ENCODE measurements around the gene DPYD. TPM values are rescaled to one million over a fixed set of nuclear protein-coding genes. Genes with fewer than 3 reads are reported as not detected.

Gene DPYD
- total and polyA plus RNA-seq, 9 of the 15 experiments (the other 6 are each of a cell fraction or from before 2014, with no cell fraction given): 0.03 to 0.25 (median 0.08) TPM; not detected in 2

DNA sequence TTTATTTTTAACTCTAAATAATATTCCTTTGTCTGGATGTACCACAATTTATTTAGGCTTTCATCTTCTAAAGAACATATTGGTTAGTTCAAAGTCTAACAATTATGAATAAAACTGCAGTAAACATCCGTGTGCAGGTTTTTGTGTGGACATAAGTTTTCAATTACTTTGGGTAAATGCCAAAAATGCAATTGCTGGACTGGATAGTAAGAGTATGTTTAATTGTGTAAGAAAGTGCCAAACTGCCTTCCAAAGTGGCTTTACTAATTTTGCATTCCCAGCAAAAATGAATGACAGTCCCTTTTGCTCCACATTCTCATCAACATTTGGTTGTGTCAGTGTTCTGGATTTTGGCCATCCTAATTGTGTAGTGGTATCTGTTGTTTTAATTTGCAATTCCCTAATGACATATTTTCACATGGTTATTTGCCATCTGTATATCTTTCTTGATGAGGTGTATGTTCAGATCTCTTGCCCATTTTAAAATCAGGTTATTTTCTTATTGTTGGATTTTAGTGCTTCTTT is 113.8 kb downstream of the DPYD start (continued):
- no peak for TF ChIP-seq SIX5 (IDR thresholded peaks at IDR 0.05; ENCODE audit: borderline replicate concordance in 1 of 2, insufficient read depth in 1 of 2, low read depth in 1 of 2, low read length in 2 of 2)

DNA sequence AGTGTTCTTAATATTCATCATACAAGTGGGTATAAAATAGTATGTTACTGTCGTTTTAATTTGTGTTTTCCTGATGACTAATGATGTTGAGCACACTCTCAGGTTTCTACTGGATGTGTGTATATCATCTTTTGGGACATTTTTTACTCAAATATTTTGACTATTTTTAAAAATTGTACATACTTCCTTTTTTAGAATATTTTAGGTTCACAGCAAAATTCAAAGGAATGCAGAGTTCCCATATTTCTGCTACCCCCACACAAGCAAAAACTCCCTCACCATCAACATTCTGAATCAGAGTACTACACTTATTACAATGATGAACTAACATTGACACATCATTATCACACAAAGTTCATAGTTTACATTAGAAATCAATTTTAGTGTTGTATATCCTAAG is 114.5 kb downstream of the DPYD start:
- Histone ChIP-seq H3K4me1 (replicated peaks in 1 of 2; ENCODE audit: control insufficient read depth in 2 of 2, insufficient read depth in 2 of 2, low read length in 2 of 2) (no peaks in the 10 kb centered on the region), H2AFZ (ENCODE audit: low read depth, low read length) (no peak overlapping the region), H3K27me3 (ENCODE audit: control insufficient read depth in 2 of 2, insufficient read depth in 2 of 2, low read length in 2 of 2) (no peaks in the 10 kb centered on the region), H3K9me1 (ENCODE audit: control insufficient read depth, insufficient read depth, low read length) (no peaks in the 10 kb centered on the region), H3K36me3 (ENCODE audit: control insufficient read depth, insufficient read depth, low read length) (no peaks in the 10 kb centered on the region), H3K27ac (ENCODE audit: extremely low read depth, low read depth, low read length) (no peak overlapping the region), H3K4me2 (ENCODE audit: insufficient read depth, low read length) (no peak overlapping the region), H4K20me1 (replicated peaks; ENCODE audit: control insufficient read depth, insufficient read depth, low read length) (no peaks in the 10 kb centered on the region), H3K9ac (ENCODE audit: insufficient read depth in 1 of 2, low read depth in 2 of 2, low read length in 2 of 2) (no peak overlapping the region), H3K9me3 (replicated peaks; ENCODE audit: control insufficient read depth, insufficient read depth, low read depth, low read length) (no peaks in the 10 kb centered on the region), H3K79me2 (ENCODE audit: control insufficient read depth, insufficient read depth, low read length) (no peaks in the 10 kb centered on the region), H3K4me3 (no peak overlapping the region)
- no peak for FAIRE-seq
- intact Hi-C loops (cut with micrococcal nuclease): no loop called here
- no TSS peak for BruUV-seq (replicated peaks)
- ATAC-seq: no peak
- CTCF ChIA-PET (ENCODE audit: low intra/inter-chr PET ratio): no interaction called here
- POLR2A ChIA-PET: no interaction called here
- DNase-seq (ENCODE audit: extremely low read depth in 1 of 4, low spot score in 3 of 4): no peak
- WGBS (ENCODE audit: insufficient coverage, low coverage, missing lambda C conversion rate): 0% methylated on average over 1 of the region's 1 CpG
- in situ Hi-C loops (cut with MboI): no loop called here
- TF ChIP-seq SIX5 (IDR thresholded peaks at IDR 0.05; ENCODE audit: borderline replicate concordance in 1 of 2, insufficient read depth in 1 of 2, low read depth in 1 of 2, low read length in 2 of 2) (no peak), EZH2 (IDR thresholded peaks at IDR 0.05; ENCODE audit: borderline replicate concordance, low read depth, low read length) (no peak), SNRNP70 (optimal IDR thresholded peaks at IDR 0.05; ENCODE audit: low read depth, low read length) (no peak), NR3C1 (CRISPR knock-in tag; IDR thresholded peaks at IDR 0.05) (no peak), CCAR2 (IDR thresholded peaks at IDR 0.05; ENCODE audit: low read depth, low read length) (no peak), HDAC1 (IDR thresholded peaks at IDR 0.05) (no peak)
- TF ChIP-seq, protein P1, sequence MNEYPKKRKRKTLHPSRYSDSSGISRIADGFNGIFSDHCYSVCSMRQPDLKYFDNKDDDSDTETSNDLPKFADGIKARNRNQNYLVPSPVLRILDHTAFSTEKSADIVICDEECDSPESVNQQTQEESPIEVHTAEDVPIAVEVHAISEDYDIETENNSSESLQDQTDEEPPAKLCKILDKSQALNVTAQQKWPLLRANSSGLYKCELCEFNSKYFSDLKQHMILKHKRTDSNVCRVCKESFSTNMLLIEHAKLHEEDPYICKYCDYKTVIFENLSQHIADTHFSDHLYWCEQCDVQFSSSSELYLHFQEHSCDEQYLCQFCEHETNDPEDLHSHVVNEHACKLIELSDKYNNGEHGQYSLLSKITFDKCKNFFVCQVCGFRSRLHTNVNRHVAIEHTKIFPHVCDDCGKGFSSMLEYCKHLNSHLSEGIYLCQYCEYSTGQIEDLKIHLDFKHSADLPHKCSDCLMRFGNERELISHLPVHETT (CRISPR knock-in tag; conservative IDR thresholded peaks at IDR 0.05 in 1 of 2, IDR thresholded peaks at IDR 0.05 in 1 of 2): no peak
- TF ChIP-seq, protein P2, sequence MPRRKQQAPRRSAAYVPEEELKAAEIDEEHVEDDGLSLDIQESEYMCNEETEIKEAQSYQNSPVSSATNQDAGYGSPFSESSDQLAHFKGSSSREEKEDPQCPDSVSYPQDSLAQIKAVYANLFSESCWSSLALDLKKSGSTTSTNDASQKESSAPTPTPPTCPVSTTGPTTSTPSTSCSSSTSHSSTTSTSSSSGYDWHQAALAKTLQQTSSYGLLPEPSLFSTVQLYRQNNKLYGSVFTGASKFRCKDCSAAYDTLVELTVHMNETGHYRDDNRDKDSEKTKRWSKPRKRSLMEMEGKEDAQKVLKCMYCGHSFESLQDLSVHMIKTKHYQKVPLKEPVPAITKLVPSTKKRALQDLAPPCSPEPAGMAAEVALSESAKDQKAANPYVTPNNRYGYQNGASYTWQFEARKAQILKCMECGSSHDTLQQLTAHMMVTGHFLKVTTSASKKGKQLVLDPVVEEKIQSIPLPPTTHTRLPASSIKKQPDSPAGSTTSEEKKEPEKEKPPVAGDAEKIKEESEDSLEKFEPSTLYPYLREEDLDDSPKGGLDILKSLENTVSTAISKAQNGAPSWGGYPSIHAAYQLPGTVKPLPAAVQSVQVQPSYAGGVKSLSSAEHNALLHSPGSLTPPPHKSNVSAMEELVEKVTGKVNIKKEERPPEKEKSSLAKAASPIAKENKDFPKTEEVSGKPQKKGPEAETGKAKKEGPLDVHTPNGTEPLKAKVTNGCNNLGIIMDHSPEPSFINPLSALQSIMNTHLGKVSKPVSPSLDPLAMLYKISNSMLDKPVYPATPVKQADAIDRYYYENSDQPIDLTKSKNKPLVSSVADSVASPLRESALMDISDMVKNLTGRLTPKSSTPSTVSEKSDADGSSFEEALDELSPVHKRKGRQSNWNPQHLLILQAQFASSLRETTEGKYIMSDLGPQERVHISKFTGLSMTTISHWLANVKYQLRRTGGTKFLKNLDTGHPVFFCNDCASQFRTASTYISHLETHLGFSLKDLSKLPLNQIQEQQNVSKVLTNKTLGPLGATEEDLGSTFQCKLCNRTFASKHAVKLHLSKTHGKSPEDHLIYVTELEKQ (CRISPR knock-in tag; IDR thresholded peaks at IDR 0.05): no peak
- TF ChIP-seq, protein P3, sequence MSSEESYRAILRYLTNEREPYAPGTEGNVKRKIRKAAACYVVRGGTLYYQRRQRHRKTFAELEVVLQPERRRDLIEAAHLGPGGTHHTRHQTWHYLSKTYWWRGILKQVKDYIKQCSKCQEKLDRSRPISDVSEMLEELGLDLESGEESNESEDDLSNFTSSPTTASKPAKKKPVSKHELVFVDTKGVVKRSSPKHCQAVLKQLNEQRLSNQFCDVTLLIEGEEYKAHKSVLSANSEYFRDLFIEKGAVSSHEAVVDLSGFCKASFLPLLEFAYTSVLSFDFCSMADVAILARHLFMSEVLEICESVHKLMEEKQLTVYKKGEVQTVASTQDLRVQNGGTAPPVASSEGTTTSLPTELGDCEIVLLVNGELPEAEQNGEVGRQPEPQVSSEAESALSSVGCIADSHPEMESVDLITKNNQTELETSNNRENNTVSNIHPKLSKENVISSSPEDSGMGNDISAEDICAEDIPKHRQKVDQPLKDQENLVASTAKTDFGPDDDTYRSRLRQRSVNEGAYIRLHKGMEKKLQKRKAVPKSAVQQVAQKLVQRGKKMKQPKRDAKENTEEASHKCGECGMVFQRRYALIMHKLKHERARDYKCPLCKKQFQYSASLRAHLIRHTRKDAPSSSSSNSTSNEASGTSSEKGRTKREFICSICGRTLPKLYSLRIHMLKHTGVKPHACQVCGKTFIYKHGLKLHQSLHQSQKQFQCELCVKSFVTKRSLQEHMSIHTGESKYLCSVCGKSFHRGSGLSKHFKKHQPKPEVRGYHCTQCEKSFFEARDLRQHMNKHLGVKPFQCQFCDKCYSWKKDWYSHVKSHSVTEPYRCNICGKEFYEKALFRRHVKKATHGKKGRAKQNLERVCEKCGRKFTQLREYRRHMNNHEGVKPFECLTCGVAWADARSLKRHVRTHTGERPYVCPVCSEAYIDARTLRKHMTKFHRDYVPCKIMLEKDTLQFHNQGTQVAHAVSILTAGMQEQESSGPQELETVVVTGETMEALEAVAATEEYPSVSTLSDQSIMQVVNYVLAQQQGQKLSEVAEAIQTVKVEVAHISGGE (CRISPR knock-in tag; IDR thresholded peaks at IDR 0.05): no peak
- TF ChIP-seq, protein P4, sequence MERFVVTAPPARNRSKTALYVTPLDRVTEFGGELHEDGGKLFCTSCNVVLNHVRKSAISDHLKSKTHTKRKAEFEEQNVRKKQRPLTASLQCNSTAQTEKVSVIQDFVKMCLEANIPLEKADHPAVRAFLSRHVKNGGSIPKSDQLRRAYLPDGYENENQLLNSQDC (CRISPR knock-in tag; IDR thresholded peaks at IDR 0.05): no peak
